ENCODE results near the gene VDR.

GRCh38 chr12:47835006-47835830 is 69.6 kb downstream of the VDR start:
- no peak for TF ChIP-seq POLR2A (IDR thresholded peaks at IDR 0.05)
- no peak for TF ChIP-seq CTCF (IDR thresholded peaks at IDR 0.05)

Measured in adrenal gland (tissue), 5 donors.